DOHH2 (cell line): ENCODE measurements around the gene ATP2B3.

Experiments
- H3F3A ChIP-seq: fragments of 200-600 bp; sonication (generic), shearing (Covaris generic); 2 replicates; pipeline ENCODE4 v1.6.0; 2016; ENCODE audit warnings: antibody characterized with exemption, mild to moderate bottlenecking; ENCODE audit not compliant: control insufficient read depth, insufficient read depth
- H3K27ac ChIP-seq: fragments of 200-600 bp; sonication (generic); 2 replicates; pipeline ENCODE4 v1.5.1; 2014; ENCODE audit warnings: low read depth, mild to moderate bottlenecking, low read length, moderate library complexity
- H3K27me3 ChIP-seq: fragments of 200-600 bp; sonication (generic); 2 replicates; pipeline ENCODE4 v1.6.1; 2014; ENCODE audit warnings: mild to moderate bottlenecking, low read length, mixed read lengths; ENCODE audit not compliant: control insufficient read depth
- H3K36me3 ChIP-seq: fragments of 200-600 bp; sonication (generic); 2 replicates; pipeline ENCODE4 v1.6.1; 2014; ENCODE audit warnings: mild to moderate bottlenecking, low read length, moderate library complexity, mixed read lengths; ENCODE audit not compliant: control insufficient read depth
- H3K4me1 ChIP-seq: fragments of 200-600 bp; sonication (generic); 2 replicates; pipeline ENCODE4 v1.6.1; 2014; ENCODE audit warnings: mild to moderate bottlenecking, low read length, mixed read lengths; ENCODE audit not compliant: control insufficient read depth
- H3K4me2 ChIP-seq: fragments of 200-600 bp; sonication (generic); 2 replicates; pipeline ENCODE4 v1.6.0; 2014; ENCODE audit warnings: mild to moderate bottlenecking, low read length, moderate library complexity
- H3K4me3 ChIP-seq: fragments of 200-600 bp; sonication (generic); 2 replicates; pipeline ENCODE4 v1.5.1; 2014; ENCODE audit warnings: mild to moderate bottlenecking, low read length, mixed read lengths
- H3K79me2 ChIP-seq: fragments of 200-600 bp; sonication (generic); 2 replicates; pipeline ENCODE4 v1.6.1; 2014; ENCODE audit warnings: mild to moderate bottlenecking, low read length, mixed read lengths; ENCODE audit not compliant: control insufficient read depth
- H3K9me2 ChIP-seq: fragments of 200-600 bp; sonication (generic); replicated peaks from 2 replicates; pipeline ENCODE4 v1.6.1; 2014; ENCODE audit warnings: mild to moderate bottlenecking, low read length, mixed read lengths; ENCODE audit not compliant: control insufficient read depth
- H3K9me3 ChIP-seq: fragments of 200-600 bp; sonication (generic); 2 replicates; pipeline ENCODE4 v1.6.1; 2014; ENCODE audit warnings: antibody characterized with exemption, low read length, mixed read lengths; ENCODE audit not compliant: control insufficient read depth, insufficient read depth
- H4K20me1 ChIP-seq: fragments of 200-600 bp; sonication (generic); 2 replicates; pipeline ENCODE4 v1.6.0; 2014; ENCODE audit warnings: low read depth, mild to moderate bottlenecking, antibody characterized with exemption, low read length, moderate library complexity; ENCODE audit not compliant: control insufficient read depth, insufficient read depth
- EZH2phosphoT487 ChIP-seq: fragments of 200-600 bp; sonication (generic); IDR thresholded peaks from 2 replicates; pipeline ENCODE4 v1.6.1; 2017; ENCODE audit warnings: borderline replicate concordance, mild to moderate bottlenecking, antibody characterized with exemption, low read length, moderate library complexity, mixed read lengths
- TF ChIP-seq, protein P1 (sequence below): fragments of 200-600 bp; sonication (generic); IDR thresholded peaks from one replicate; pipeline ENCODE4 v1.5.1; 2014; ENCODE audit warnings: antibody characterized with exemption, mild to moderate bottlenecking, low read depth, low read length; ENCODE audit not compliant: poor library complexity, severe bottlenecking

The ATP2B3 gene

DNA sequence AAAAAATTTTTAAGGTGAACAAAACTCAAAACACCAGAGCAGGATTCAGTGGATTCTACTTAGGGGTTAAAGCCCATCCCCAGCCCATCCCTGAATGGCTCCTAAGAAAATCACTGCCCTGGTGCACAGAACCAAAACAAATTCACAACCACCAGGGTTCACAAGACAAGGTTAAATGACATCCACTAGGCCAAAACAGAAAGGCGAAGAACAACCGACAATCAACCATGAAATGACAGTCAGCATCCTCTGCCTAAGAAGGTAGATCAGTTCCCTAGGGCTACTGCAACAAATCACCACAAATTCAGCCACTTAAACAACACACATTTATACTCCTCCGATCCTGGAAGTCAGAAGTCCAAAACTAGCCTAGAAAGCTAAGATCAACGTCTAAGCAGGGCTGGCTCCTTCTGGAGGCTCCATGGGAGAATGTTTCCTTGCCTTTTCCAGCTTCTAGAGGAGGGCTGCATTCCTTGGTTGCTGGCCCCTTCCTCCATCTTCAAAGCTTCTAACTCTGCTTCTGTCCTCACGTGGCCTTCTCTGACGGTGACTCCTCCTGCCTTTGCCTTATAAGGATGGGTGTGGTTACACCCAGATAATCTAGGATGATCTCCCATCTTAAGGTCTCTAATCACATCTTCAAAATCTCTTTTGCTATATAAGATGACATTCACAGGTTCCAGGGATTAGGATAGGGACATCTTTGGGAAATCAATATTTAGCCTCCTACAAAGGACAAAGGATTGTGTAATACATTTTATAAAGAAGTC, 79.7 kb downstream of the ATP2B3 start:
- Histone ChIP-seq H3F3A (no peaks in the 10 kb centered on the region), H3K27ac (no peak overlapping the region), H3K4me3 (peak overlapping the region; percentile 79), H3K9me2 (no peaks in the 10 kb centered on the region), H3K79me2 (peaks cover 27% of the 10 kb centered on the region), H3K4me1 (peaks cover 23% of the 10 kb centered on the region), H3K9me3 (no peaks in the 10 kb centered on the region), H4K20me1 (no peaks in the 10 kb centered on the region), H3K4me2 (peak overlapping the region; percentile 71), H3K27me3 (no peaks in the 10 kb centered on the region), H3K36me3 (peaks cover 16% of the 10 kb centered on the region; the same call in 1 of the 2 replicates)
- no peak for TF ChIP-seq EZH2phosphoT487
- TF ChIP-seq, protein P1, sequence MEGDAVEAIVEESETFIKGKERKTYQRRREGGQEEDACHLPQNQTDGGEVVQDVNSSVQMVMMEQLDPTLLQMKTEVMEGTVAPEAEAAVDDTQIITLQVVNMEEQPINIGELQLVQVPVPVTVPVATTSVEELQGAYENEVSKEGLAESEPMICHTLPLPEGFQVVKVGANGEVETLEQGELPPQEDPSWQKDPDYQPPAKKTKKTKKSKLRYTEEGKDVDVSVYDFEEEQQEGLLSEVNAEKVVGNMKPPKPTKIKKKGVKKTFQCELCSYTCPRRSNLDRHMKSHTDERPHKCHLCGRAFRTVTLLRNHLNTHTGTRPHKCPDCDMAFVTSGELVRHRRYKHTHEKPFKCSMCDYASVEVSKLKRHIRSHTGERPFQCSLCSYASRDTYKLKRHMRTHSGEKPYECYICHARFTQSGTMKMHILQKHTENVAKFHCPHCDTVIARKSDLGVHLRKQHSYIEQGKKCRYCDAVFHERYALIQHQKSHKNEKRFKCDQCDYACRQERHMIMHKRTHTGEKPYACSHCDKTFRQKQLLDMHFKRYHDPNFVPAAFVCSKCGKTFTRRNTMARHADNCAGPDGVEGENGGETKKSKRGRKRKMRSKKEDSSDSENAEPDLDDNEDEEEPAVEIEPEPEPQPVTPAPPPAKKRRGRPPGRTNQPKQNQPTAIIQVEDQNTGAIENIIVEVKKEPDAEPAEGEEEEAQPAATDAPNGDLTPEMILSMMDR = no peak

DNA sequence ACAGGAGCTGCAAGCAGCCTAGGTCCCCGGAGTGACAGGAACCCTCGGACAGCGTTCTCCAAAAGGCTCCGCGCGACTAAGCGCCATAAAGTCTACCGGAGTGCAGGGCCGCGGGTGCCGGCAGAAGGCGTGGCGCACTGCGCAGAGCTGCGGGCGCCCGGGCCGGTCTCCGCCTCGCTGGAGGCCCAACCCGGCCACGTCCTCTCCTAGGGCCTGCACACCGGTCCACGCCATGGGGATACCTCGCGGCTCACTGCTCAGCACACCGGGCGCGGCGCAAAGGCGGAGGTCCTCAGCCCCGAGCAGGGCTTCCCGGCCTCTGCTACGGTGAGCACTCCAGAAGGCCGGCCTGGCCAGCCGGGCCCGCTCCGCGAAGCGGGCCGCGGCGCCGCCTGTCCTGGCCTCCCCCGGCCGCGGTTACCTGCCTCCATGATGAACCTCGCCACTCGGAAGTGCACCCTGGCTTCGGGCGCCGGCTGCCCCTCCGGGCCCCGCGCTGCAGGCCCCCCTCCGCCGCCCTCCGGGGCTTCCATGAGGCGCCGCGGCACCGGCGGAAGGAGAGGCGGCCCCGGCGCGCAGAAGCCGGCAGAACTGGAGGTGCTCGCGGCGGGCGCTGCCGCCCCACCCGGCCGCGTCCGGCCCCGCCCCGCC, 81.2 kb downstream of the ATP2B3 start, which contains the start of gene CCNQ:
Gene CCNQ (minus strand): TSS at position 599 of the 651 bp plus-strand sequence. CDS start 66 bp downstream, at position 533.
- Histone ChIP-seq H3K4me3 (peak within 1 kb of the TSS; percentile 80), H3K9me2 (no peaks in the 10 kb centered on the region), H3K36me3 (peaks cover 12% of the 10 kb centered on the region; the same call in 1 of the 2 replicates), H3K4me1 (peaks cover 23% of the 10 kb centered on the region), H3K79me2 (peaks cover 27% of the 10 kb centered on the region), H3K27ac (peak within 1 kb of the TSS; percentile 42), H3K27me3 (no peaks in the 10 kb centered on the region), H4K20me1 (no peaks in the 10 kb centered on the region), H3F3A (no peaks in the 10 kb centered on the region), H3K4me2 (peak within 1 kb of the TSS; percentile 74), H3K9me3 (no peaks in the 10 kb centered on the region)
- no peak for TF ChIP-seq EZH2phosphoT487
- TF ChIP-seq, protein P1 = no peak

DNA sequence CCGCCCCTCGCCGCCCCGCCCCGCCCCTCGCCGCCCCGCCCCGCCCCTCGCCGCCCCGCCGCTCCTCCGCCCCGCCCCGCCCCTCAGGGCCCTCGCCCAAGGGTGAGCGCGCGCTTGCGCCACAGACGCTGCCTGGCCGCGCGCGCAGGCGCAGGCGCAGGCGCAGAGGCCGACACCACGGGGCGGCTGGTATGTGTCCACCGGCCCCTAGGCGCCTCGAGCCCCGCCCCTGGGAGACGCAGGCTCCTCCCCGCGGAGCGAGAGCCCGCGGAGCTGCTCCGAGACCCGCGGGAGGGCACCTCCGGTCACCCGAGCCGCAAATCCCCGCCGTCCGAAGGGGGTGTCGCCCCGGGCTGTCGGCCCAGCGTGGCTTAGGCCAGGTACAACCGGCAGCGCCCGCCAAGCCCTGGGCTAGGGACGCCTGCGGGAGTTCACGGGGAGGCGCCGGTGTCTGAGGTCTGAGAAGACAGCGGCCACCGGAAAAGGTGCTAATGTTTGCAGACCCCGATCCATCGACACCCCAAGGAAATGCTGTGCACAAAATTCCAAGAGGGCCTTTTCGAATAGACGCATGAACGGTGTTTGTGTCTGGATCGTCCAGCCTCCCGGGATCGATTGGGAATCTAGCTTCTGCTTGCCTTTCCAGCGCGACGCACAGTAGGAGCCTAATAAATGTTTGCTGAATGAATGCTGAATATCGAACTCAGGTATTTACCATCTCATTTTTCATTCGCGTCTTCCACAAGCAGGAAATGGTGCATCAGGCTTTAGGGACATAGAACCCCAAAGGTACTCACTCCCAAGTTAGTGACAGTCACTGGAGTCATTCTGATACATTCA, 82.0 kb downstream of the ATP2B3 start:
- Histone ChIP-seq H3F3A (no peaks in the 10 kb centered on the region), H3K27ac (no peak overlapping the region; the same call in 1 of the 2 replicates), H3K4me1 (peaks cover 23% of the 10 kb centered on the region), H4K20me1 (no peaks in the 10 kb centered on the region), H3K9me2 (no peaks in the 10 kb centered on the region), H3K4me2 (peak overlapping the region; percentile 74), H3K36me3 (peaks cover 8% of the 10 kb centered on the region; the same call in 1 of the 2 replicates), H3K27me3 (no peaks in the 10 kb centered on the region), H3K4me3 (peak overlapping the region; percentile 80), H3K9me3 (no peaks in the 10 kb centered on the region), H3K79me2 (peaks cover 27% of the 10 kb centered on the region)
- no peak for TF ChIP-seq EZH2phosphoT487
- TF ChIP-seq, protein P1 = no peak
